Raji (cell line): Measurements from ENCODE around the gene FKBP8.

ENCODE experiments used
- POLR2A ChIP-seq: IDR thresholded peaks from 2 replicates; pipeline ENCODE4 v1.6.1; 2011; ENCODE audit warnings: low read depth, low read length, control low read depth; ENCODE audit not compliant: insufficient read depth

The FKBP8 gene

DNA sequence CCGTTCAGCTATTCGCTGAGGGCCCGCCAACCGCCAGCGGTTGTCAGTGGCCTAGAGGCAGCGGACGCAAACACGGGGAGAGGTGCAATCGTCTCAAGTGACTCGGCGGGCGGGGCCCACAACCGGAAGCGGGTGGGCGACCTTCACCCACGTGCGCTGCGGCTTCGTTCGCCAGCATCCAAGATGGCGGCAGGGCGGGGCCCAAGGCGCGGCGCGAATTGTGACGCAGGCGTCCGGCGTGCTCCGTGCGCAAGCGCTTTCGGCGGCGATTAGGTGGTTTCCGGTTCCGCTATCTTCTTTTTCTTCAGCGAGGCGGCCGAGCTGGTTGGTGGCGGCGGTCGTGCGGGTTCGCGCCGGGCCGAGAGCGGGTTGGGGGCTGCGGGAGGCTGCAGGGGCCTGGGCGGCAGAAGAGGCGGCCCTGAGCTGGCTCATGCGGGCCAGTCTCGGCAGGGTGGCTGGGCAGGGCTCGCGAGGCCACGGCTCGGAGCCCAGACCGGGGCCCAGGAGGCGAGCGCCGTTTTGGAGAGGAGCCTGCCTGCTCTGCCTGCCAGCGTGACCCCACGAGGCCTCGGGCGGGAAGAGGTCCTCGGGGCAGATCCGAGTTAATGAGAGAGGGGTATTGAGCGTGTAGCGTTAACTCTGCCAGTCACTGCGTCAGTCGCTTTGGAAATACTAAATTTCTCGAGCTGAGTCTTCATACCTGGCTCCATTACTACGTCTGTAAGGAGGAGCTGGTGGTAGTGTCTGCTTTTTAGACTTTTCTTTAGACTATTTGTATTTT lies 28.4 kb upstream of the FKBP8 start, which contains the start of gene UBA52:
UBA52 (plus strand) TSS at position 294 of the 781 bp plus-strand sequence. CDS start 1,444 bp downstream, outside the sequence.
- peak; percentile 92 for TF ChIP-seq POLR2A

DNA sequence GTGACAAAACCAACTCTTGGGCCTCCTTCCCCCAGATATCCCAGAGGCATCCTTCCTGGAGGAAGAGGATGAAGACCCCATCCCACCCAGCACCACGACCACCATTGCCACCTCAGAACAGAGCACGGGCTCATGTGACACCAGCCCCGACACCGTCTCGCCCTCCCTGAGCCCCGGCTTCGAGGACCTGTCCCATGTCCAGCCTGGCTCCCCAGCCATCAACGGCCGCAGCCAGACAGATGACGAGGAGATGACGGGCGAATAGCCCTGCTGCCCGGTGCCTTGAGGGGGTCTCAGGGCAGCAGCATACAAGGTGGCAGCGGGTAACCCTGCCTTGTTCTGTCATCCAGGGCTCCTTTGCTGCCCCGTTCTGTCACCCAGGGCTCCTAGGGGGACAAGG lies 25.0 kb upstream of the FKBP8 start:
- no peak for TF ChIP-seq POLR2A

DNA sequence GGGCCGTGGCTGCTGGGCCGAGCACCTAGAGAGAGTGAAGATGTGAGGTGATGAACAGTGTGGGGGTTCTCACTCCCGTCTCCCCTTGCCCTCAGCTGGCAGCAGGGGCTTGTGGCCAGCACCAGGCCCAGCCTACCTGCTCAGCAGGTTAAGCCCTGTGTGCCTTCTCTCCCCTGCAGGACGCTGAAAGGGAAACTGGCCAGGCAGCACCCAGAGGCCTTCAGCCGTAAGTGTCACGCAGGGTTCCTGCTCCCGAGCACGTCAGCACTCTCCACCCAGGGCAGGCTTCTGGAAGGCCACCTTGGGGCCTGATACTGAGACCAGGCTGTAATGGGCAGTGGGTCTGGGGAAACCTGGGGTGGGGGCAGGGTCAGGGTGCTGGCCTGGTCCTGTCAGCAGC lies 23.6 kb upstream of the FKBP8 start:
- TF ChIP-seq POLR2A = no peak

DNA sequence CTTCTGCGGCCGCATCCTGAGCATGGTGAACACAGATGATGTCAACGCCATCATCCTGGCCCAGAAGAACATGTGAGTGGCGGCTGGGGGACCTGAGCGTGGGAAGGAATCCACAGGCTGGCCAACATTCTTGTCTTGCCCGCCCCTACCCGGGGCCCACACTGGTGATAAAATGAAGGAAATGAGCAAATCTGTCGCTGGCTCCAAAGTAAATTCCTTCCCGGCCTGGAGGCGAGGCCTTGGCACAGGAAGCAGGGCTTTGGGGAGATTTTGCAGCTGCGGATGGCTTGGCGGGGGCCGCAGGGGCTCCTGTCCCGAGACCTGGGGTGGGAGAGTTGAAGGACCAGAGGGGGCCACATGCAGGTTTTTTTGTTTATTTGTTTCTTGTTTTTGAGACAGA lies 18.7 kb upstream of the FKBP8 start:
- TF ChIP-seq POLR2A = no peak

DNA sequence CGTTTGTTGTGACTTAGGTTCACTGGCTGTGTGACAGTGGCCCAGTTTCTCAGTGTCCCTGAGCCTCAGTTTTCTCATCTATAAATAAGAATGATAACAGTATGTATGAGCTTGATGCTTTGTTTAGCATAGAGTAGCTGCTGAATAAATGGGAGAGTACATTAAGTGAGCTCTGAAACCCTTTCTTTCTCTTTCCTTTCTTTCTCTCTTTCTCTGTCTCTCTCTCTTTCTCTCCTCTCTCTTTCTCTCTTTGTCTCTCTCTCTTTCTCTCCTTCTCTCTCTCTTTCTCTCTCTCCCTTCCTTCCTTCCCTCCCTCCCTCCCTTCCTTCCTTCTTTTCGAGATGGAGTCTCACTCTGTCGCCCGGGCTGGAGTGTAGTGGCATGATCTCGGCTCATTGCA lies 16.3 kb upstream of the FKBP8 start:
- no peak for TF ChIP-seq POLR2A

DNA sequence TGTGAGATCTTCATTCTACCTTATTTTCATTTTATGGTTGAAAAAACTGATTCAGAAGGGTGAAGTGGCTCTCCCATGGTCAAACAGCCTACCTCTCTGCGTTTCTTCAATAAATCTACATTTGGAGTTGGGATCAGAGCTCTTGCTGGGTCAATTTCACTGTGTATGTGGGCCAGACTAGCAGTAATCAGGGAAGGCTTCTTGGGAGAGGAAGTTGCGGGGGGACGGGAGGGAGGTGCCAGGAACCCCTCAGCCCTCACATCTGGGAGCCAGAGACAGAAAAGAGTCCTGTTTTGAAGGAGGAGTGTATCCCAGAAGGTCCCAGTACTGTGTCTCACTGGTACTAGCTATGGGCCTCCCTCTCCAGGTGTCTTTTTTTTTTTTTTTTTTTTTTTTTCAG lies 15.2 kb upstream of the FKBP8 start:
- TF ChIP-seq POLR2A = peak; percentile 40; the same call in 1 of the 2 replicates

DNA sequence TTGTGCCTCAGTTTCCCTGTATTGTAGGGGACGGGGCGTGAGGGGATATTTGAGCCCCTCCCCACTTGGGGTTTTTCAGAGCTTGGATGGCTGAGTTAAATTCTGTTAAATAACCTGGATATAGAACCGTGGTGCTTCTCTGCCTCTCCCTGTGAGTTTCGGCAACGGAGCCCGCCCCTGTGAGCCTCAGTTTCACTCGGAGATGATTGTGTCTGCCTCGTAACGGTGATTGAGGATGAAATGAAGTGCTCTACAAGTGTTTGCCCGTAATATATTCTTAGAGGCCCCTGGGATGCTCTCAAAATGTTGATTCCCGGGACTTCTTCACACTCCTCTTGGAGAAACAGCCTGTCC lies 14.8 kb upstream of the FKBP8 start:
- no peak for TF ChIP-seq POLR2A

DNA sequence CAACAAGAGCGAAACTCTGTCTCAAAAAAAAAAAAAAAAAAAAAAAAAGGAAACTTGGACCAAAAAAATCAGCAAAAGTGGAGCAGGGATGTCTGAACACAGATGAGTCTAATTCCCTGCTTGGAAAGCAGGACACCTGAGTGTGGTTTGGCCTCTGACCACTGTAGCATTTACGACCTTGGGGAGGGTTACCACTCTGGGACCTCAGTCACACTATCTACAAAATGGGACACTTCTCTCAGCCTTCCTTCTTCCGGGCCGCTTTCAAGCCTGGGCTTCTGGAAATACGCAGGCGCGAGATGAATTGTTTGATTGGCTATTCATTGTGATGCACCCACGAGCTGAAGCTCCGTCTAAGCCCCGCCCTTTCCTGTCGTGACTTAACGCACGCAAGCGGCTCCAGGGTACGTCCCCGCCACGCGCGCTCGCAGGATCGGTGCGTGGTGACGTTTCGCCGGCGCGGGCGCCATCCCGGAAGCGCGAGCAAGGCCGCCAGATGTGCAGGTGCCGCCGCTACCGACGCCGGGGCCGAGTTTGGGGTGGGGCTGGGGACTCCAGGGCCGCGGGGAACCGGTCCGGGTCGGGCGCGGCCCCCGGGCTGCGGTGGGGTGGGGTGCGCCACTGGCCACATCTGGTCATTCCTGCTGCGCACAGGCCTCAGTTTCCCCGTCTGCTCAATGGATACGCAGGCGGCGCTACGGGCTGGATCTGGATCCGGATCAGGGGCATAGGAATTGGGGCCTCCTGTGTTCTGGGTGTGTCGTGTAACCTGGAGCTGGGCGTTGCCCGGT lies 14.2 kb upstream of the FKBP8 start, which contains the start of gene KXD1:
KXD1 (plus strand) TSS at position 460 of the 791 bp plus-strand sequence. CDS start 4,187 bp downstream, outside the sequence.
- peak; percentile 96 for TF ChIP-seq POLR2A

DNA sequence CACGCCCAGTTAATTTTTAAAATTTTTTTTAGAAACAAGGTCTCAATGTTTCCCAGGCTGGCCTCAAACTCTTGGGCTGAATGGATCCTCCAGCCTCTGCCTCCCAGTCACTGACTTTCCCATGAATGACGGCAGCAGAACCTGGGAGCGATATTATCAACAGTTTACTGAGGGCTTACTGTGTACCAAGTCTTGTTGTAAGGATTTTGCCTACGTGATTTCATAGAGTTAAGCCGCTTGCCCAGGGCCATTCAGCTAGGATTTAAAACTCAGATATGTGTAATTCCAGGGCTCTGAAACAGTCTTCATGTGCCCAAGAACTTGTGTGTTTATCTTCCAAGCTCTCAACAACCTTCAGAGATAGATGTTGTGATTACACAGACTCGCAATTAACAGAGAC lies 8.3 kb upstream of the FKBP8 start:
- TF ChIP-seq POLR2A = no peak

DNA sequence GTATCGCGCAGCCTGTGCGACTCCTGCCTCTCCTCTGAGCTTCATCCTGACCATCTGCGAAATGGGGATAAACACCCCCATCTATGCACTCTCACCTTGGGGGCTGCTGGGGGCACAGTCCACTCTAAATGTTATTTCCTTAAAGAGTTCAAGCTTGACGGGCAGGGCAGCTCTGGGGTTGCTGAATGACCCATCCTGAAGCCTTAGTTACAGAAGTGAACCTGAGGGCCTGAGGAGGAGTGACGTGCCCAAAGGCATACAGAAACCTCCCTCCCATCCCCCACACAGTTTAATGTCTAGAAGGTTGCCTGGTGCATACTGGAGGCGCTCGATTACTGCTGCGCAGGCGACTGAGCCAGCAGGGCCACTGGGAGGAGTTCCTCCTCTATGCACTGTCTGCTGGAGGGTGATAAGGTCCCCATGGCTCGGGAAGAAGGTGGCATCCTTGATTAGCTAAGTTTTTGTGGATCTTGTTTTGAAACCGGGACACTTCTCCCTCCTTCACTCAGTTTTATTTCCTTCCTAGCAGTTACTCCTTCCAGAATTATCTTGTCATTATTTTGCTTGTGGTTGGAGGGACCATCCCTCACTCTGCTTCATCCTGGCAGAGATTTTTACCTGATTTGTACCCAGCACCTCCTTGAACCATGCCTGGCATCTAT lies 572 bp upstream of the FKBP8 start:
- peak; percentile 59 for TF ChIP-seq POLR2A

DNA sequence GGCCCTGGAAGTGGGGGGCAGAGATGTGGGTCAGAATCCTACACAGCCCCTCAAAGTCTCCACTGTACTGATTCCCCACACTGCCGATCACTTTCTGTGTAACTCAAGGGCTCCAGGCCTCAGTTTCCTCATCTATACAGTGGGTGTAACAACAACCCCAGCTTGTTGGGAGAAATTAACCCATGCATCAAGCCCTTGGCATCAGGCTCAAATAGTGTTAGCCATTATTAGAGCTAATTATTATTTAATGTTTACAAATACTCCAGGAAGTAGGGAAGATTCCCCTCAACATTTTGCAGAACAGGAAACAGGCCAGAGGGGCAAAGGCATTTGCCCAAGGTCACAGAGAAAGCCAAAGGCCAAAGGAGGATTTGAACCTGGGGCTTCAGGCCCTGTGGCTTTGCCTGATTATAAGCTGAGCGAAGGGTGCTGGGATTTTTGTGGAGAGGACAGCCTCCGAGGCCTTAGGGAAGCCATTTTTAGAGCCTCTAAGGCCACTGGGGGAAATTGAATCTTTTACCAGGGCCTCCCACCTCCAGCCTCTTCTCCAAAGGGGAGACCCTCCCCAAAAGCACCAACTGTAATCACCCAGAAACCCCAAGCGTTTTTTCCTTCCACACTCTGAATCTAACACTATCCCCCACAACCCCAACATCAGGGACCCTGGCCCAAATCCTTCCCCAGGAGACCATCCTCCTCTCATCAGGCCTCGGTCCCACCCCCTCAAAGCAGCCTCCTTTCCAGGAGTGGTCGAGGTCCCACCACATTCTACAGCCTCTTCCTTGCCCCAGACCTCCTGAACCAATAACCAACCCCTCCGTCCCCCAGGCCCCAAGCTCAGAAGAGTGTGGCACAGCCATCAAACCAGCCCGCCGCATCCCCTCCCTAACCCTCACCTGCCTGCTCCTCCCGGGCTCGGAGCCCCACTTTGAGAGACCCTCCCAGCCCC lies 1.1 kb downstream of the FKBP8 start:
- no peak for TF ChIP-seq POLR2A

DNA sequence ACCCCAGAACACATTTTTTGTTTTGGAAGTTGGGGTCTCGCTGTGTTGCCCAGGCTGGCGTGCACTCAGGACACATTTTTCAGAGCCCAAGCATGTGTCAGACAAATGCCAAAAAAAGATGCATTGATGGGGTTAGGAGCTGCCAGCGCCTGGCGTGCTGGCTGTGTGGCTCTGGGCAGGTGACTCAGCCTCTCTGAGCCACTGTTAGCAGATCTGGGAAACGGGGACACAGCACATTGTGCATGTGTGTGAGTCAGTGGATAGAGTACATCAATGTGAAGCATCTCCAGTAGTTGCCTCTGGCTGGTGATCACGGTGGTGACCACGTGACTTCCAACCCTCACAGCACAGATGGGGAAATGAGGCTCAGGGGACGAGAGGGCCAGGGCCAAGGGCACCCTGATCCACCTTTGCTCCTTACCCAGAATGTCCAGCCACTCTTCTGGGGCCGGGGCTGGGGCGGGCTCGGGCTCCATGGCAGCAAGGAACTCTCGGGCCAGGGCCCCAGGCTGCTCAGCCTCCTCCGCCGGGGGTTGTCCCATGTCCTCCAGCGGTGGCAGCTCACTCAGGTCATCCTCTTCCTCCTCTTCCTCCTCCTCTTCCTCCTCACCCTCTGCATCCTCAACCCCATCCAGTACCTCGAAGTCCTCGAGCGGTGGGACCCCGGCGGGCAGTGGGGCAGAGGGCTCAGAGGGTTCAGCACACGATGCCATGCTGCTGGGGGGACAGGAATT lies 1.9 kb downstream of the FKBP8 start:
- no peak for TF ChIP-seq POLR2A

DNA sequence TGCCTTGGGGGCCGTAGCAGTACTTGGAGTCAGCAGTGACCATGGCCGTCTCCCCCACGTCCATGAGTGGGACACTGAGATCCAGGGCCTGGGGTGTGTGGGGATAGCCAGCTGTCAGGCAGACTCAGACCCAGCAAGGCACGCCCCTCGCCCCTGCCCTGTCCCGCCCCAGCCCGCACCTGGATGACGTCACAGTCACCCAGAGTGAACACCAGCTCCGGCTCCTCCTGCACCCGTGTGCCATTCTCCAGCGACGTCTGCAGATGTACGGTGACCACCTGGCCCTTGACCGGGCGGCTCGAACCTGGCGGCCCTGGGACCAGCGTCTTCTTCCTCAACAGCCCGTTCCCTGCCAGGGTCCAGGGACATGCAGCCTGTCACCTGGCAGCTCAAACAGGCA lies 4.0 kb downstream of the FKBP8 start:
- TF ChIP-seq POLR2A = no peak

DNA sequence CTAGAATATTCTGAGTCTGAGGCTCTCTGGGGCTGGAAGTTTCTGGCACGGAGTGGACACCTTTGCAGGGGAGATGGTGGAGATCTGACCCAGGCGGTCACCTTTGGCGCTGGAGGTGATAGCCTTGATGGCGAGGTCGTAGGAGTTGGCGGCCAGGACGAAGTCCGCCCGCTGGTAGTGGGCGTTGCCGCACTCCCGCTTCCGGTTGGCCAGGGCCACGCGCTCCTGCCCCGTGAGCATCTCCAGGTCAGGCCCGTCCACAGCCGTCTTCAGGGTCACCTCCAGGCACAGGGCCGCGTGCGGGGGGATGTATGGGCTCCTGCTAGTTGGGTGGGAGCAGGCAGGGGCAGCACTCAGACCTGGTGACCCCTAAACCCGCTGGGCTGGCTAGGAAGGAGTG lies 5.3 kb downstream of the FKBP8 start:
- no peak for TF ChIP-seq POLR2A

DNA sequence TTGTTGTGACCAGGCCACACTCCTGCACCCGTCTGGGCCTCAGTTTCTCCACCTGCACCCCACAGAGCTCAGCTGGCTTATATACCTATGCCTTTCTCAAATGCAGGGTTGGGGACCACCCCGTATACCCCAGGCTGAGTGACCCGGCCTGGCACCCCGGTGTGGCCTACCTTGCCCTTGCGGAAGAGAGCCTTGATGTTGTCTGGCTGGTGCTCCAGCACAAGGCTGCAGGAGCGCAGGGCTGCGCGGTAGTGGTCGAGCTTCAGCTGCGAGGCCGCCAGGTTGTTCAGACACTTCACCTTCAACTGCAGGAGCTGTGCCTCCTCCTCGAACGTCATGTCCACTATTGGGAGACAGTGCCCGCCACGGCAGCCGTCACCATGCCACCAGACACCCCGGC lies 5.9 kb downstream of the FKBP8 start:
- no peak for TF ChIP-seq POLR2A

DNA sequence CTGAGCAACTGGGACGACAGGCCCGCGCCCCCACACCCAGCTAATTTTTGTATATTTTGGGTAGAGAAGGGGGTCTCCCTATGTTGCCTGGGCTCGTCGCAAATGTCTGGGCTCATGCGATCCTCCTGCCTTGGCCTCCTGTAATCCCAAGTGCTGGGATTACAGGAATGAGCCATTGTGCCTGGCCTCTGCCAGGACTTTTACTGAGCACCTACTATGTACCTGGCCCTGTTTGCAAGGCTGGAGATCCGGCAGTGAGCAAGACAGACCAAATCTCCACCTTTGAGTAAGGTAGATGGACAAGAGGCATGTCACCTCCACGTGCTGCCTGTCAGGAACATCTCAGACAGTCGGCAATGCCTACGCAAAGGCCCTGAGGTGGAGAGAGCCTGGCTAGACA lies 6.9 kb downstream of the FKBP8 start:
- TF ChIP-seq POLR2A = no peak
